GM12864 (cell line): ENCODE results near the gene MINDY4B.

Experiments
- DNase-seq: peaks from one replicate; pipeline ENCODE4 v3.0.0-alpha.2; 2011; ENCODE audit warnings: low read depth
- H3K4me3 ChIP-seq: 2 replicates; pipeline ENCODE4 v1.5.1; 2011; ENCODE audit warnings: mild to moderate bottlenecking, low read depth, low read length, control low read depth
- CTCF ChIP-seq: IDR thresholded peaks from 2 replicates; pipeline ENCODE4 v1.5.1; 2011; ENCODE audit warnings: low read depth, mild to moderate bottlenecking, moderate library complexity, low read length, control low read depth, inconsistent platforms; ENCODE audit errors: missing control alignments

The MINDY4B gene

GRCh38 chr3:150901793-150902192 is 3.4 kb downstream of the MINDY4B start:
- H3K4me3 ChIP-seq, result no peak overlapping the region
- no peak for TF ChIP-seq CTCF
- DNase-seq, result no peak

GRCh38 chr3:150899141-150899540 is 6.1 kb downstream of the MINDY4B start:
- TF ChIP-seq CTCF, result no peak
- DNase-seq, result no peak
- no peak overlapping the region for H3K4me3 ChIP-seq

- TF ChIP-seq CTCF, result no peak
- DNase-seq, result no peak
- H3K4me3 ChIP-seq, result no peak overlapping the region
These were observed 7.0 kb downstream of the MINDY4B start for GRCh38 chr3:150898046-150898754.

GRCh38 chr3:150897592-150897991 is 7.6 kb downstream of the MINDY4B start:
- DNase-seq, result no peak
- H3K4me3 ChIP-seq, result no peak overlapping the region
- no peak for TF ChIP-seq CTCF

- TF ChIP-seq CTCF, result no peak
- no peak overlapping the region for H3K4me3 ChIP-seq
- no peak for DNase-seq
These were observed 14.4 kb downstream of the MINDY4B start for GRCh38 chr3:150890831-150891230.

GRCh38 chr3:150890295-150890694 is 14.9 kb downstream of the MINDY4B start:
- H3K4me3 ChIP-seq, result no peak overlapping the region
- no peak for DNase-seq
- no peak for TF ChIP-seq CTCF

GRCh38 chr3:150889106-150889505 is 16.1 kb downstream of the MINDY4B start:
- H3K4me3 ChIP-seq, result no peak overlapping the region
- DNase-seq, result no peak
- TF ChIP-seq CTCF, result no peak
